GM21447 (cell line): ENCODE measurements around the gene MRPS16.

ENCODE experiments used
- ATAC-seq: cut with Tn5 transposase; IDR thresholded peaks from one replicate; pipeline ENCODE4 v1.9.1; 2021; ENCODE audit not compliant: unreplicated experiment

Gene MRPS16

DNA sequence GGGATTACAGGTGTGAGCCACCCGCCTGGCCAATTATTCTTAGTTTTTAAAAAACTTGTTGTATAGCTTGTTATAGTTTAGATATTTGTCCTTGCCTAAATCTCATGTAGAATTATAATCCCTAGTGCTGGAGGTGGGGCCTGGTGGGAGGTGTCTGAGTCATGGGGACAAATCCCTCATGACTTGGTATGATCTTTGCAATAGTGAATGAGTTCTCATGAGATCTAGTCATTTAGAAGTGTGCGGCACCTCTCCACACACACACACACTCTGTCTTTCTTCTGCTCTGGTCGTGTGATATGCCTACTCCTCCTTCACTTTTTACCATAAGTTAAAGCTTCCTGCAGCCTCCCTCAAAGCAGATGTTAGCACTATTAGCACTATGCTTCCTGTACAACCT lies 47.4 kb downstream of the MRPS16 start:
- no peak for ATAC-seq
